K562 (cell line): ENCODE data around the gene TTC28. TPM values are rescaled to one million over a fixed set of nuclear protein-coding genes. Genes with fewer than 3 reads are reported as not detected.

Experiments used
- ATAC-seq: fragments of 200-7000 bp; cut with Tn5 transposase; 3 replicates; pipeline ENCODE4 v1.9.1; 2020; ENCODE audit warnings: moderate library complexity
- BruUV-seq: library from RNA; stranded (reverse); fragments of 400-500 nt; replicated peaks from 2 replicates; lab custom pipeline; 2021; lab: Mats Ljungman, UMichigan
- CTCF ChIA-PET: fragments of 300-600 bp; formaldehyde crosslinking; extraction: SDS; loops from one replicate; lab custom pipeline; 2021; ENCODE audit warnings: low intra/inter-chr PET ratio; lab: Yijun Ruan, JAX
- POLR2A ChIA-PET: fragments of 300-600, 350-650 bp; sonication (Branson Sonifier 250); formaldehyde crosslinking; extraction: SDS; loops from one replicate; lab custom pipeline; 2021; ENCODE audit warnings: antibody characterized with exemption, inconsistent platforms; lab: Yijun Ruan, JAX
- DNase-seq, 4 experiments: peaks; one replicate each; pipeline versions ENCODE4 v3.0.0 to v3.0.0-alpha.2; 2011 to 2018; ENCODE audit warnings: low spot score in 3 of 4, mixed read lengths in 3 of 4; ENCODE audit errors: extremely low read depth in 1 of 4
- FAIRE-seq: peaks from 2 replicates; lab custom pipeline; 2011; peaks lifted over from hg19 to GRCh38; lab: Jason Lieb, UNC
- H2AFZ ChIP-seq: 2 replicates; pipeline ENCODE4 v1.6.0; 2011; ENCODE audit warnings: low read depth, low read length, control low read depth, inconsistent platforms
- H3K27ac ChIP-seq: fragments of 200-600 bp; 3 replicates; pipeline ENCODE4 v1.8.0; 2011; ENCODE audit warnings: low read depth, mild to moderate bottlenecking, control low read depth, inconsistent platforms, low read length, moderate library complexity, mixed read lengths; ENCODE audit errors: extremely low read depth
- H3K27me3 ChIP-seq, 2 experiments: fragments of 300-600 bp in 1 of 2; 2 replicates in 1 of 2; 3 replicates in 1 of 2; pipeline versions ENCODE4 v1.6.0 to v1.8.0; 2011; ENCODE audit warnings: inconsistent platforms in 2 of 2, low read length in 2 of 2, mild to moderate bottlenecking in 1 of 2, mixed read lengths in 1 of 2, moderate library complexity in 1 of 2; ENCODE audit not compliant: control insufficient read depth in 2 of 2, insufficient read depth in 2 of 2
- H3K36me3 ChIP-seq: fragments of 300-600 bp; 3 replicates; pipeline ENCODE4 v1.8.0; 2011; ENCODE audit warnings: mild to moderate bottlenecking, low read length, inconsistent platforms; ENCODE audit not compliant: control insufficient read depth, insufficient read depth
- H3K4me1 ChIP-seq, 2 experiments: fragments of 200-600 bp in 1 of 2; replicated peaks in 1 of 2; 2 replicates in 1 of 2; 3 replicates in 1 of 2; pipeline versions ENCODE4 v1.5.1 to v1.8.0; 2011; ENCODE audit warnings: inconsistent platforms in 2 of 2, low read length in 2 of 2, mild to moderate bottlenecking in 1 of 2, mixed read lengths in 1 of 2, moderate library complexity in 1 of 2; ENCODE audit not compliant: control insufficient read depth in 2 of 2, insufficient read depth in 2 of 2
- H3K4me2 ChIP-seq: 2 replicates; pipeline ENCODE4 v1.6.1; 2011; ENCODE audit warnings: low read length, control low read depth, inconsistent platforms, mixed read lengths; ENCODE audit not compliant: insufficient read depth
- H3K4me3 ChIP-seq: fragments of 200-600 bp; sonication (generic), shearing (Covaris generic); 2 replicates; pipeline ENCODE4 v1.5.1; 2016; ENCODE audit warnings: control low read depth, inconsistent platforms
- H3K79me2 ChIP-seq: fragments of 200-600 bp; 3 replicates; pipeline ENCODE4 v1.8.0; 2011; ENCODE audit warnings: low read length, inconsistent platforms; ENCODE audit not compliant: control insufficient read depth, insufficient read depth
- H3K9ac ChIP-seq, 2 experiments: 2 replicates each; pipeline versions ENCODE4 v1.6.0 to v1.6.1; 2011; ENCODE audit warnings: low read depth in 2 of 2, low read length in 2 of 2, control low read depth in 1 of 2, inconsistent platforms in 1 of 2, mild to moderate bottlenecking in 1 of 2, mixed read lengths in 1 of 2; ENCODE audit not compliant: insufficient read depth in 1 of 2
- H3K9me1 ChIP-seq: one replicate; pipeline ENCODE4 v1.6.0; 2011; ENCODE audit warnings: inconsistent platforms, mild to moderate bottlenecking, low read length, moderate library complexity; ENCODE audit not compliant: control insufficient read depth, insufficient read depth
- H3K9me3 ChIP-seq: replicated peaks from 2 replicates; pipeline ENCODE4 v1.5.1; 2011; ENCODE audit warnings: low read depth, low read length, inconsistent platforms; ENCODE audit not compliant: control insufficient read depth, insufficient read depth
- H4K20me1 ChIP-seq: replicated peaks from 2 replicates; pipeline ENCODE4 v1.6.1; 2011; ENCODE audit warnings: low read length, inconsistent platforms, mixed read lengths; ENCODE audit not compliant: control insufficient read depth, insufficient read depth
- CEBPB ChIP-seq: fragments of 450-650 bp; IDR thresholded peaks from 2 replicates; pipeline ENCODE4 v1.6.1; 2016; ENCODE audit warnings: missing genetic modification characterization, missing compliant biosample characterization
- FOXK1 ChIP-seq: sonication (generic); formaldehyde crosslinking; IDR thresholded peaks from 2 replicates; pipeline ENCODE4 v1.8.0; 2022; ENCODE audit warnings: missing genetic modification reagents, mild to moderate bottlenecking, borderline replicate concordance
- HDAC1 ChIP-seq, 2 experiments: fragments of 450-650 bp; IDR thresholded peaks; 2 replicates each; pipeline ENCODE4 v1.6.1; 2016 to 2017; ENCODE audit warnings: inconsistent platforms in 1 of 2, mild to moderate bottlenecking in 1 of 2, moderate library complexity in 1 of 2
- JUND ChIP-seq, 2 experiments: IDR thresholded peaks; 2 replicates in 1 of 2; 3 replicates in 1 of 2; pipeline ENCODE4 v1.6.1; 2011; ENCODE audit warnings: borderline replicate concordance in 2 of 2, low read depth in 2 of 2, low read length in 2 of 2, improper control_type of control experiment in 1 of 2, missing biosample characterization in 1 of 2, missing genetic modification characterization in 1 of 2, missing genetic modification reagents in 1 of 2
- MEIS2 ChIP-seq: fragments of 450-650 bp; IDR thresholded peaks from 2 replicates; pipeline ENCODE4 v1.6.1; 2014; ENCODE audit warnings: mild to moderate bottlenecking; ENCODE audit not compliant: partially characterized antibody
- MTA2 ChIP-seq: fragments of 450-650 bp; IDR thresholded peaks from 2 replicates; pipeline ENCODE4 v1.6.1; 2016; ENCODE audit warnings: low read depth
- NCOA6 ChIP-seq: fragments of 450-650 bp; IDR thresholded peaks from 2 replicates; pipeline ENCODE4 v1.6.1; 2017; ENCODE audit warnings: mild to moderate bottlenecking
- RUNX1 ChIP-seq: sonication (generic); IDR thresholded peaks from 2 replicates; pipeline ENCODE4 v1.6.1; 2016; ENCODE audit warnings: antibody characterized with exemption, low read depth
- SAFB ChIP-seq: fragments of 200-400 bp; formaldehyde crosslinking; IDR thresholded peaks from 2 replicates; pipeline ENCODE4 v1.6.1; 2017; ENCODE audit warnings: low read depth, low read length, borderline replicate concordance
- SMARCA4 ChIP-seq: fragments of 450-650 bp; IDR thresholded peaks from 2 replicates; pipeline ENCODE4 v1.6.1; 2016
- SRSF9 ChIP-seq: fragments of 200-400 bp; formaldehyde crosslinking; IDR thresholded peaks from 2 replicates; pipeline ENCODE4 v1.6.1; 2017; ENCODE audit warnings: low read depth, low read length, borderline replicate concordance
- TAF1 ChIP-seq: IDR thresholded peaks from 2 replicates; pipeline ENCODE4 v1.6.1; 2011; ENCODE audit warnings: mild to moderate bottlenecking, low read length, moderate library complexity; ENCODE audit not compliant: insufficient read depth, control insufficient read depth, severe bottlenecking; ENCODE audit errors: extremely low read depth
- TBL1XR1 ChIP-seq, 2 experiments: IDR thresholded peaks; 2 replicates each; pipeline ENCODE4 v1.6.1; 2012; ENCODE audit warnings: improper control_type of control experiment in 2 of 2, low read length in 2 of 2, mild to moderate bottlenecking in 1 of 2
- THRAP3 ChIP-seq: fragments of 450-650 bp; IDR thresholded peaks from 2 replicates; pipeline ENCODE4 v1.6.1; 2016; ENCODE audit warnings: mild to moderate bottlenecking, inconsistent platforms, borderline replicate concordance
- ZNF197 ChIP-seq: fragments of 200-800 bp; sonication (Bioruptor generic); IDR thresholded peaks from 2 replicates; pipeline ENCODE4 v1.6.1; 2016; ENCODE audit warnings: low read depth, missing genetic modification characterization, missing compliant biosample characterization
- ZNF253 ChIP-seq: fragments of 250-450 bp; sonication (Bioruptor Pico); conservative IDR thresholded peaks from 2 replicates; pipeline ENCODE4 v1.6.1; 2021; ENCODE audit warnings: mild to moderate bottlenecking
- ZNF408 ChIP-seq: fragments of 250-450 bp; sonication (Bioruptor Pico); IDR thresholded peaks from 2 replicates; pipeline ENCODE4 v1.4.0; 2020; ENCODE audit warnings: low read depth, mild to moderate bottlenecking, moderate library complexity
- WGBS: fragments of 100-300 bp; shearing (Covaris generic); methylation state at CpG from one replicate; pipeline ENCODE4 v1.1.6; 2016; ENCODE audit warnings: low coverage, mixed read lengths; ENCODE audit not compliant: insufficient coverage; ENCODE audit errors: missing lambda C conversion rate; 5-methylcytosine and 5-hydroxymethylcytosine counted together
- in situ Hi-C: fragments of 300-500 bp; cut with MboI; formaldehyde crosslinking; loops from 4 replicates; pipeline ENCODE4 v1.15.0; 2018; ENCODE audit warnings: inconsistent platforms, mixed read lengths
- intact Hi-C: fragments of 100-400 bp; cut with micrococcal nuclease; formaldehyde crosslinking; loops from 2 replicates; pipeline ENCODE4 v1.14.2; 2022
- polyA plus RNA-seq, 8 experiments: library from polyadenylated mRNA; depleted of rRNA in 4 of 8; stranded (reverse) in 5 of 8; unstranded in 3 of 8; fragments of >200 nt; fragmentation: Nextera tagmentation in 2 of 8; fragmentation: Illumina TruSeq in 1 of 8; extraction: Ambion mirVana in 2 of 8; extraction: Trizol in 1 of 8; gene quantifications; 2 replicates each; pipeline versions ENCODE4 v1.2.1 to v1.2.3, GENCODE V29; 2011 to 2014; ENCODE audit warnings: inconsistent platforms in 1 of 8, missing spikeins in 1 of 8
- total RNA-seq, 7 experiments: library from RNA; depleted of rRNA in 6 of 7; stranded (reverse); fragments of >200 nt in 6 of 7; fragmentation: Illumina TruSeq in 2 of 7; extraction: Trizol in 2 of 7; gene quantifications; 2 replicates each; pipeline versions ENCODE4 v1.2.1 to v1.2.3, GENCODE V29; 2011 to 2021; ENCODE audit warnings: low replicate concordance in 1 of 7
- TF ChIP-seq, protein P1 (sequence below): fragments of 250-450 bp; sonication (Bioruptor Pico); IDR thresholded peaks from 2 replicates; pipeline ENCODE4 v1.5.0; 2021
- TF ChIP-seq, protein P2 (sequence below): fragments of 450-650 bp; IDR thresholded peaks from 2 replicates; pipeline ENCODE4 v1.7.1; 2018; ENCODE audit warnings: mild to moderate bottlenecking, low read depth; ENCODE audit not compliant: partially characterized antibody

Gene TTC28
- total and polyA plus RNA-seq, 9 of the 15 experiments (the other 6 are each of a cell fraction or from before 2014, with no cell fraction given) = 0.22 to 10.7 (median 3.1) TPM

DNA sequence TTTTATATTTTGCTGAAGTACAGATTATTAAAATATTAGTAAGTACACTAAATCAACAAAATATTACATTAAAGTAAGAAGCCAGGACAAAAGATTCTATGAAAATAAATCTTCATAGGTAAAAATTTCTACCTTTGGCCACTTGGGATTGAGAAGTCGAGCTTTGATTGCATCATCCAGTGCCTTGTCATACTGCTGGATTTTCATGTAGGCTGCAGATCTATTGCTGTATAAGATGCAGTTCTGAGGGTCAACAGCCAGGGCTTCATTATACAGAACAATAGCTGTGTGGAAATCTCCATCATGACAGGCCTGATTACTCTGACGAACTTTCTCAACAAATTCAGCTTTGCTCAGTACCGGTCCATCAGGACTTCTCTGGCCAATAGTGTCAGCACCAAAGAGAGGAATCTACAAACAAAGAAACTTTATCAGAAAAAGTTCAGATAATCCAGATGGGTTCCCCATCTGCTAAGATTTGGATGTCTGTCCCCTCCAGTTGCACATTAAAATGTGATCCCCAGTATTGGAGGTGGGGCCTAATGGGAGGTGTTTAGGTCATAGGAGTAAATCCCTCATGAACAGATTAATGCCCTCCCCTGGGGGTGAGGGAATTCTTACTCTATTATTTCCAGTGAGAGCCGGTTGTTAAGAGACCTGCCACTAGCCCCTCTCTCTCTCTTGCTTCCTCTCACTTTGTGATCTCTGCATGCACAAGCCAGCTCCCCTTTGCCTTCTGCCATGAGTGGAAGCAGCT is 50.0 kb downstream of the TTC28 start:
- no peak for FAIRE-seq
- H3K4me2 ChIP-seq = no peak overlapping the region
- CTCF ChIA-PET = no interaction called here
- TF ChIP-seq, protein P1, sequence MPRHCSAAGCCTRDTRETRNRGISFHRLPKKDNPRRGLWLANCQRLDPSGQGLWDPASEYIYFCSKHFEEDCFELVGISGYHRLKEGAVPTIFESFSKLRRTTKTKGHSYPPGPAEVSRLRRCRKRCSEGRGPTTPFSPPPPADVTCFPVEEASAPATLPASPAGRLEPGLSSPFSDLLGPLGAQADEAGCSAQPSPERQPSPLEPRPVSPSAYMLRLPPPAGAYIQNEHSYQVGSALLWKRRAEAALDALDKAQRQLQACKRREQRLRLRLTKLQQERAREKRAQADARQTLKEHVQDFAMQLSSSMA (CRISPR knock-in tag) = no peak
- TF ChIP-seq NCOA6 (no peak), TAF1 (no peak), THRAP3 (no peak), SAFB (no peak), ZNF253 (CRISPR knock-in tag) (no peak), SRSF9 (no peak), MEIS2 (no peak), CEBPB (peak; percentile 90), JUND (IDR thresholded peaks at IDR 0.05; ENCODE audit: borderline replicate concordance, low read depth, low read length) (peak; percentile 78), JUND (tag; IDR thresholded peaks at IDR 0.05; ENCODE audit: borderline replicate concordance, low read depth, low read length) (0 out of 3 replicates have a peak, but pooled peaks have one; percentile 46), SMARCA4 (no peak), RUNX1 (no peak), HDAC1 (IDR thresholded peaks at IDR 0.05) (no peak), ZNF408 (no peak), FOXK1 (CRISPR knock-in tag) (no peak), MTA2 (no peak), TBL1XR1 (IDR thresholded peaks at IDR 0.05; ENCODE audit: low read length in 2 of 2) (no peak), ZNF197 (CRISPR knock-in tag) (no peak)
- TF ChIP-seq, protein P2, sequence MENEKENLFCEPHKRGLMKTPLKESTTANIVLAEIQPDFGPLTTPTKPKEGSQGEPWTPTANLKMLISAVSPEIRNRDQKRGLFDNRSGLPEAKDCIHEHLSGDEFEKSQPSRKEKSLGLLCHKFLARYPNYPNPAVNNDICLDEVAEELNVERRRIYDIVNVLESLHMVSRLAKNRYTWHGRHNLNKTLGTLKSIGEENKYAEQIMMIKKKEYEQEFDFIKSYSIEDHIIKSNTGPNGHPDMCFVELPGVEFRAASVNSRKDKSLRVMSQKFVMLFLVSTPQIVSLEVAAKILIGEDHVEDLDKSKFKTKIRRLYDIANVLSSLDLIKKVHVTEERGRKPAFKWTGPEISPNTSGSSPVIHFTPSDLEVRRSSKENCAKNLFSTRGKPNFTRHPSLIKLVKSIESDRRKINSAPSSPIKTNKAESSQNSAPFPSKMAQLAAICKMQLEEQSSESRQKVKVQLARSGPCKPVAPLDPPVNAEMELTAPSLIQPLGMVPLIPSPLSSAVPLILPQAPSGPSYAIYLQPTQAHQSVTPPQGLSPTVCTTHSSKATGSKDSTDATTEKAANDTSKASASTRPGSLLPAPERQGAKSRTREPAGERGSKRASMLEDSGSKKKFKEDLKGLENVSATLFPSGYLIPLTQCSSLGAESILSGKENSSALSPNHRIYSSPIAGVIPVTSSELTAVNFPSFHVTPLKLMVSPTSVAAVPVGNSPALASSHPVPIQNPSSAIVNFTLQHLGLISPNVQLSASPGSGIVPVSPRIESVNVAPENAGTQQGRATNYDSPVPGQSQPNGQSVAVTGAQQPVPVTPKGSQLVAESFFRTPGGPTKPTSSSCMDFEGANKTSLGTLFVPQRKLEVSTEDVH = no peak

More for the DNA sequence above, 50.0 kb downstream of the TTC28 start:
- ATAC-seq (peak; percentile 71), DNase-seq (peak in 3 of 4 experiments; percentile 6 to 28 (median 11))
- no peaks in the 10 kb centered on the region for H3K9me3 ChIP-seq
- no TSS peak for BruUV-seq
- no peak overlapping the region for H3K9ac ChIP-seq
- H3K27ac ChIP-seq = no peak overlapping the region
- POLR2A ChIA-PET = interaction anchor here (0.9 to 1.4 kb wide), 2 partner anchors 10 to 12 kb away, joined by 3 to 4 read pairs; no protein-coding TSS in a partner anchor
- intact Hi-C loops = no loop called here
- peak overlapping the region; percentile 26; the same call in 1 of the 2 replicates for H2AFZ ChIP-seq
- H4K20me1 ChIP-seq = no peaks in the 10 kb centered on the region
- in situ Hi-C loops = no loop called here
- H3K4me1 ChIP-seq = no peaks in the 10 kb centered on the region; a peak in 1 of 5 replicates
- H3K4me3 ChIP-seq = no peak overlapping the region
- 33% methylated on average over 4 of the region's 4 CpGs for WGBS
- no peaks in the 10 kb centered on the region for H3K36me3 ChIP-seq
- no peaks in the 10 kb centered on the region for H3K9me1 ChIP-seq
- H3K27me3 ChIP-seq = no peaks in the 10 kb centered on the region
- H3K79me2 ChIP-seq = no peaks in the 10 kb centered on the region
